Measurements from ENCODE around the gene DLG2. TPM values are rescaled to one million over a fixed set of nuclear protein-coding genes. Genes with fewer than 3 reads are reported as not detected.

The DLG2 gene
- total and polyA plus RNA-seq, 7 donors: 0.23 to 5.3 (median 3.4) TPM

DNA sequence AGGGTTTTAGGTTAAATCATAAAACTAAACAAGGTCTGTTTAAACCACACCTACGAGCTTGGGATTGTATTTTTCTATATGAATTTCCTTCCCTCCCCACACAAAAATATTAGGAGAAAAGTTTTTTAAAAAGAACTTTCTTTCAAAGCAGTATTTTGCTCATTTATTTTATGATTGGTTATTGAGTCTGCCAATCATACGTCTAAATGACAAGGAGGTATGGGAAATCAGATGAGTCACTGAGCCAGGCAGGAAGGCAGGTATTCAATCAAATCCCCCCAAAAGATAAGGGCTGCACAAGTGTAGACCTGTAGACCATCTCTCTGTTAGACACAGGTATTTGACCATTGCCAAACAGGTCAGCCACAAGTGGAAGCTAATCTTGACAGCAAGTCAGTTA is 1900.8 kb downstream of the DLG2 start:
- Histone ChIP-seq H3K9me3 (no peaks in the 10 kb centered on the region), H3K4me1 (no peaks in the 10 kb centered on the region), H3K36me3 (ENCODE audit: insufficient read depth in 1 of 2, low read depth in 1 of 2) (no peaks in the 10 kb centered on the region), H3K4me3 (no peak overlapping the region), H3K27ac (no peak overlapping the region), H3K27me3 (ENCODE audit: insufficient read depth in 3 of 3, low read length in 2 of 3) (peaks cover 0 to 2% (median 0%) of the 10 kb centered on the region in 3 donors)
- no peak for ATAC-seq
- TF ChIP-seq, protein P1, sequence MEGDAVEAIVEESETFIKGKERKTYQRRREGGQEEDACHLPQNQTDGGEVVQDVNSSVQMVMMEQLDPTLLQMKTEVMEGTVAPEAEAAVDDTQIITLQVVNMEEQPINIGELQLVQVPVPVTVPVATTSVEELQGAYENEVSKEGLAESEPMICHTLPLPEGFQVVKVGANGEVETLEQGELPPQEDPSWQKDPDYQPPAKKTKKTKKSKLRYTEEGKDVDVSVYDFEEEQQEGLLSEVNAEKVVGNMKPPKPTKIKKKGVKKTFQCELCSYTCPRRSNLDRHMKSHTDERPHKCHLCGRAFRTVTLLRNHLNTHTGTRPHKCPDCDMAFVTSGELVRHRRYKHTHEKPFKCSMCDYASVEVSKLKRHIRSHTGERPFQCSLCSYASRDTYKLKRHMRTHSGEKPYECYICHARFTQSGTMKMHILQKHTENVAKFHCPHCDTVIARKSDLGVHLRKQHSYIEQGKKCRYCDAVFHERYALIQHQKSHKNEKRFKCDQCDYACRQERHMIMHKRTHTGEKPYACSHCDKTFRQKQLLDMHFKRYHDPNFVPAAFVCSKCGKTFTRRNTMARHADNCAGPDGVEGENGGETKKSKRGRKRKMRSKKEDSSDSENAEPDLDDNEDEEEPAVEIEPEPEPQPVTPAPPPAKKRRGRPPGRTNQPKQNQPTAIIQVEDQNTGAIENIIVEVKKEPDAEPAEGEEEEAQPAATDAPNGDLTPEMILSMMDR (IDR thresholded peaks at IDR 0.05): no peak
- intact Hi-C loops (cut with DNase I): loop anchor here in 1 of 2 donors (10.0 kb wide), 1 partner anchor 432 kb away; no protein-coding TSS in a partner anchor
- no peak for DNase-seq
- WGBS, 3 donors: 73 to 81% (median 77%) methylated on average over 2 of the region's 2 CpGs

DNA sequence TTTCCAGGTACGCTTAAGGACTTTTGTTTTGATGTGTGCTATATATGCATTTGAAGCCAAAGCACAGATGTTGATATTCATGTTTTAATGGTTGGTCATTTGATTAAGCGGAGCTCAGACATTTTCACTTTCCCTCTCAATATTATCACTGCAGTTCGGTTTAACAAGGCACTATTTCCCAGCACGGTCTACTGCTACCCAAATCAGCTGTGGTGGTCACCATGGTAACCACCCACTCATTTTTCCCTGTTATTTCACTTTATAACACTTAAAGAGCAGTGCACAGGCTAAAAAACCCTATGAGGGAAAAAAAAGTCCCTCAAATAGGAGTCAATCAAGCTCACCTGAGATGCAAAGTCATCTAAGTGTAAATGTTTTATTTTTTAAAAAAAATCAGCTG is 1901.4 kb downstream of the DLG2 start:
- no peak overlapping the region for H3K27ac ChIP-seq
- intact Hi-C loops (cut with DNase I): loop anchor here in 1 of 2 donors (10.0 kb wide), 1 partner anchor 431 kb away; no protein-coding TSS in a partner anchor
- DNase-seq: no peak

DNA sequence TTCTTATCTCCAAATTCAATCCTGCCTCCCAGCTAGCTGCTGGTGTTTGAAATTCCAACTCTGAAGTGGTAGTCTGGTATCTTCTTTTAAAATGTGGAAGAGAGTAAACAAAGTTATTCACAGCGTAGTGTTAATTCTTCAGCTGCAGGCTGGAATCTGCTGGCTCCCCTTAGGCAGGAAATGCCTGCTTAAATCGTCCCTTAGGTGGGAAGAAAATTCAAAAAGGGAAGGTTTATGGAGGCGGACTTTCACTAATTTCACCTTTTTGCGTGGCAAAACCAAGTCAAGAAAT is 1901.9 kb downstream of the DLG2 start:
- TF ChIP-seq, protein P1 (IDR thresholded peaks at IDR 0.05): no peak
- intact Hi-C loops (cut with DNase I): loop anchor here in 1 of 2 donors (10.0 kb wide), 1 partner anchor 430 kb away; no protein-coding TSS in a partner anchor
- DNase-seq (no peak), ATAC-seq (no peak)
- Histone ChIP-seq H3K4me1 (no peaks in the 10 kb centered on the region), H3K27me3 (ENCODE audit: insufficient read depth in 3 of 3, low read length in 2 of 3) (peaks cover 0 to 2% (median 0%) of the 10 kb centered on the region in 3 donors), H3K9me3 (no peaks in the 10 kb centered on the region), H3K27ac (no peak overlapping the region), H3K4me3 (peak overlapping the region; percentile 51), H3K36me3 (ENCODE audit: insufficient read depth in 1 of 2, low read depth in 1 of 2) (no peaks in the 10 kb centered on the region)
- 14 to 21% (median 18%) methylated on average over 4 of the region's 4 CpGs for WGBS, 3 donors

More for the DNA sequence above, 1901.4 kb downstream of the DLG2 start:
- H3K4me3 ChIP-seq: no peak overlapping the region
- TF ChIP-seq, protein P1 (IDR thresholded peaks at IDR 0.05): no peak
- no peaks in the 10 kb centered on the region for H3K4me1 ChIP-seq
- H3K36me3 ChIP-seq (ENCODE audit: insufficient read depth in 1 of 2, low read depth in 1 of 2): no peaks in the 10 kb centered on the region
- 22 to 37% (median 36%) methylated on average over 4 of the region's 4 CpGs for WGBS, 3 donors
- peaks cover 0 to 2% (median 0%) of the 10 kb centered on the region in 3 donors for H3K27me3 ChIP-seq (ENCODE audit: insufficient read depth in 3 of 3, low read length in 2 of 3)
- ATAC-seq: no peak
- H3K9me3 ChIP-seq: no peaks in the 10 kb centered on the region

DNA sequence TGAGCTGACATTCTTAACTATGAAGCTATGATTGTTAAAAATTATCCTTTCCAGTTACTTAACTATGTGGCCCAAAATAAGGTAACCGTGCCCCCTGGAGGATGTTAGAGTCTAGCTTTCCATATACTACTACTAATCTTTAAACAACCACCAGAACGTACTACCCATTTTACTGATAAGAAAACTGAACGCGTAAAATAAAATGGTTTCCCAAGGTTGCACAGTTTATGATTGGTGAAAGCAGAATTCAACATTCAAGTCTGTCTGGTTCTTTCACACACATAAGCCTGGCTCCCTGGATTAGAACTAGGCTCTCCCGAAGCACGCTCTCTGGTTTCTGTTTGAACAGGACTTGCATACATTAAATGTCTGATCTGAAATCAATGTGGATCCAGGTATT is 1903.1 kb downstream of the DLG2 start:
- H3K27me3 ChIP-seq (ENCODE audit: insufficient read depth in 3 of 3, low read length in 2 of 3): no peaks in the 10 kb centered on the region
- intact Hi-C loops (cut with DNase I): loop anchor here (5.0 to 10.0 kb wide), 2 partner anchors 429 to 432 kb away; no protein-coding TSS in a partner anchor
- no peaks in the 10 kb centered on the region for H3K4me1 ChIP-seq
- WGBS, 3 donors: 44 to 46% (median 44%) methylated on average over 6 of the region's 6 CpGs
- H3K9me3 ChIP-seq: no peaks in the 10 kb centered on the region
- TF ChIP-seq, protein P1 (IDR thresholded peaks at IDR 0.05): peak; percentile 34
- ATAC-seq: peak in 3 of 4 donors; percentile 30 to 71 (median 52)
- H3K27ac ChIP-seq: no peak overlapping the region
- H3K4me3 ChIP-seq: peak overlapping the region; percentile 51
- H3K36me3 ChIP-seq (ENCODE audit: insufficient read depth in 1 of 2, low read depth in 1 of 2): no peaks in the 10 kb centered on the region
- DNase-seq: no peak
